ENCODE measurements around the gene PNP.
A peak's percentile ranks its signal among the peaks of the same experiment; 100 is the strongest.
"Not testable (repeated sequence)": the region's sequence is repeated elsewhere in the genome, so short reads cannot be mapped to it uniquely, and the experiment has no call there.

PNP gene

DNA sequence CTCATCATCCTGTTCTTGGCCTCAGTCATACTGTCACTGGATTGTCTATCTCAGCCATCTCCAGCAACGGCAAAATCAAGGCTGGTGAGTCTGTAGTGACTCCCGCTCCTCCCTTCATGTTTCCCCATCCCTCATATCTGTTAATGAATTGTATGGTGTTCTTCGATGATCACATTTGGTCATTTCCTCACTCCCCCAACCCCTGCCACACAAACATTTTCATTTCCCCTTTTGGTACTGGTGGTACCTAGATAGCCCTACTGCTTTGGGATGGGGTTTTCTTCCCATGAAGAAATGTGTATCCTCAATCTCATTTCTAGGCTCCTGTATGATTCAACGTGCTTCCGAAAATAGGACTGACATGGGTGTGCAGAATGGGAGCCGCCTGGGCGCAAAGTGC is 30.5 kb upstream of the PNP start:
- H3K4me3 Mint-ChIP-seq = peak overlapping the region; percentile 31
- H3K36me3 Mint-ChIP-seq = peaks cover 6% of the 10 kb centered on the region
- ATAC-seq (ENCODE audit: low read depth) (peak; percentile 78), DNase-seq (ENCODE audit: low spot score in 2 of 2) (no peak)
- peaks cover 32% of the 10 kb centered on the region for H3K4me1 Mint-ChIP-seq
- no peaks in the 10 kb centered on the region for H3K27me3 Mint-ChIP-seq
- H3K27ac Mint-ChIP-seq = no peak overlapping the region
- no peaks in the 10 kb centered on the region for H3K9me3 Mint-ChIP-seq

GRCh38 chr14:20440465-20440864 is 28.7 kb upstream of the PNP start:
- H3K36me3 Mint-ChIP-seq = peaks cover 6% of the 10 kb centered on the region
- DNase-seq (ENCODE audit: low spot score in 2 of 2) = no peak
- peak overlapping the region; percentile 80 for H3K27ac Mint-ChIP-seq
- H3K4me3 Mint-ChIP-seq = peak overlapping the region; percentile 71
- no peaks in the 10 kb centered on the region for H3K9me3 Mint-ChIP-seq
- H3K4me1 Mint-ChIP-seq = peaks cover 32% of the 10 kb centered on the region
- H3K27me3 Mint-ChIP-seq = no peaks in the 10 kb centered on the region
- ATAC-seq (ENCODE audit: low read depth) = no peak

GRCh38 chr14:20440882-20441281 is 28.3 kb upstream of the PNP start:
- no peak for DNase-seq (ENCODE audit: low spot score in 2 of 2)
- ATAC-seq (ENCODE audit: low read depth) = peak; percentile 73
- H3K27me3 Mint-ChIP-seq = no peaks in the 10 kb centered on the region
- H3K4me3 Mint-ChIP-seq = peak overlapping the region; percentile 71
- no peaks in the 10 kb centered on the region for H3K9me3 Mint-ChIP-seq
- H3K36me3 Mint-ChIP-seq = peaks cover 6% of the 10 kb centered on the region
- peaks cover 32% of the 10 kb centered on the region for H3K4me1 Mint-ChIP-seq
- H3K27ac Mint-ChIP-seq = peak overlapping the region; percentile 80

DNA sequence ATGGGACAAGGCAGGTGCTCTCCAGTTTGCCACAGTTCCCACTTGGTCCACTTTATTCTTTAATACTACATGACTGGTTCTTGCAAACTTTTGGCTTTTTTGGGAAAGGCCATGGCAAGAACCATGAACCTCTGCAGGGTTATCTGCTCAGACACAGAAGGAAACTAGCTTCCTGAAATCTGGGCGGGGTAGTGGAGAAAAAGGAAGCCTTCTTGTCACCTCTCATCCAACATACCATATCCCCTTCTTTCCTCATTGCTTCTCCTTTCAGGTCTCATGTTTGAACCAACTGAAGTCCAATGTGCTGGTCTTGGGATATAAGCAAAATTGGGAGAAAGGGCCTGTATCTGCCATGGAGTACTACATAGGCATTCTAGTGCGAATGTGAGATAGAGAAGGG is 27.7 kb upstream of the PNP start:
- Mint-ChIP-seq H3K4me3 (no peak overlapping the region), H3K27ac (no peak overlapping the region), H3K36me3 (peaks cover 6% of the 10 kb centered on the region), H3K9me3 (no peaks in the 10 kb centered on the region), H3K4me1 (peaks cover 32% of the 10 kb centered on the region), H3K27me3 (no peaks in the 10 kb centered on the region)
- no peak for DNase-seq (ENCODE audit: low spot score in 2 of 2)
- ATAC-seq (ENCODE audit: low read depth) = no peak

DNA sequence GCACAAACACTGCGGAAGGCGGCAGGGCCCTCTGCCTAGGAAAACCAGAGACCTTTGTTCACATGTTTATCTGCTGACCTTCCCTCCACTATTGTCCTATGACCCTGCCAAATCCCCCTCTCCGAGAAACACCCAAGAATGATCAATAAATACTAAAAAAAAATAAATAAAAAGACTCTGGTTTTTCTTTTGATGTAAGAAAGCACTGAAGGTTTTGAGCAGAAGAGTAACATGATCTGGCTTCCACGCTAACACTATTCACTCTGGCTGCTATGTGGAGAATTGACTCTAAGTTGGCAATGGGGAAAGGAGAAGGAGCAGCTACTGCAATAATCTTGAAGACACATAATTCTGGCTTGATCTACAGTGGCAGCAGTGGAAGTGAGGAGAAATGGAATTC is 25.6 kb upstream of the PNP start:
- not testable (repeated sequence) for DNase-seq (ENCODE audit: low spot score in 2 of 2); ATAC-seq (ENCODE audit: low read depth); H3K27ac Mint-ChIP-seq; H3K4me3 Mint-ChIP-seq; H3K27me3 Mint-ChIP-seq; H3K9me3 Mint-ChIP-seq
- peaks cover 19% of the 10 kb centered on the region for H3K36me3 Mint-ChIP-seq
- H3K4me1 Mint-ChIP-seq = peaks cover 26% of the 10 kb centered on the region

- Mint-ChIP-seq H3K4me1 (peaks cover 6% of the 10 kb centered on the region), H3K9me3 (no peaks in the 10 kb centered on the region), H3K36me3 (peaks cover 31% of the 10 kb centered on the region), H3K27ac (no peak overlapping the region), H3K27me3 (no peaks in the 10 kb centered on the region), H3K4me3 (no peak overlapping the region)
- no peak for ATAC-seq (ENCODE audit: low read depth)
- DNase-seq (ENCODE audit: low spot score in 2 of 2) = no peak
These were observed 22.3 kb upstream of the PNP start for GRCh38 chr14:20446889-20447288.

DNA sequence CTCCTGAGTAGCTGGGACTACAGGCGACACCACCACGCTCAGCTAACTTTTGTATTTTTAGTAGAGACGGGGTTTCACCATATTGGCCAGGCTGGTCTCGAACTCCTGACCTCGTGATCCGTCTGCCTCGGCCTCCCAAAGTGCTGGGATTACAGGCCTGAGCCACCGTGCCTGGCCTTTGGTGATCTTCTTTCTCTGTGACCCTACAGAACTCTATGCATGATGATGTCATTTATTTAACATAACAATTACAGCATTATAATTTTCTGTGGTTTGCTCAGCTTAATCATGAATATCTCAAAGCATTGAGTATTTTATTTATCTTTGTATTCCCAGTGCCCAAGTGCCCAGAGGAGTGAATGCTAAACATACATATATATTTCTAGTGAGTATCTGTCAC is 16.4 kb upstream of the PNP start:
- H3K27ac Mint-ChIP-seq; H3K9me3 Mint-ChIP-seq; H3K27me3 Mint-ChIP-seq; DNase-seq (ENCODE audit: low spot score in 2 of 2); H3K4me1 Mint-ChIP-seq; ATAC-seq (ENCODE audit: low read depth); H3K4me3 Mint-ChIP-seq: not testable (repeated sequence)
- H3K36me3 Mint-ChIP-seq = peaks cover 29% of the 10 kb centered on the region

DNA sequence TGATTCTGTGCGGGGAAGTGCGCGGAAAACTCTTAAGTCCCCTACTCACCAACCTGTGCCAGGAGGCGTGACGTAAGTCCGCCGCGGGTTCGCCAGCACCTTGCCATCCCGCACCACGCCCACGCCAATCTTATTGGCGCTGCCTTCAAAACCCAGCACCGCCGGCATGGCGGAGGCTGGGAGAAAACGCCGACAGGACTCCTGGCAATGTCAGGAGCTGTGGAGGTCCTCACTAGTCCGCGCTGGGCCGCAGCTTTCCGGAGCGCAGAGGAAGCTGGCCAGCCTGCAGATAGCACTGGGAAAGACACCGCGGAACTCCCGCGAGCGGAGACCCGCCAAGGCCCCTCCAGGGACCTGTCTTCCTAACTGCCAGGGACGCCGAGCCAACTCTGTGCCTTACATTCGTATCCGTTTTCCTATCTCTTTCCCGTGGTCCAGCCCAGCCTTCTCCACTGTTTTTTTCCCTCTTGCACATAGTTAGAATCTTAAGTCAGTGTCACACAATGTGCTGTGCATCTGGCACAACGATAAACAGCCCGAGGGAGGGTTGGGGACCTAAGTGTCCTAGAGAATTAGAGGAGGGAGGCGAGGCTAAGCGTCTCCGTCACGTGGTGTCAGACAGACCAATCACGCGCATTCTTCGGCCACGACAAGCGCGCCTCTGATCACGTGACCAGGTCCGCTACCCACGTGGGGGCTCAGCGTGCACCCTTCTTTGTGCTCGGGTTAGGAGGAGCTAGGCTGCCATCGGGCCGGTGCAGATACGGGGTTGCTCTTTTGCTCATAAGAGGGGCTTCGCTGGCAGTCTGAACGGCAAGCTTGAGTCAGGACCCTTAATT is 14.5 kb upstream of the PNP start, which contains the start of the genes APEX1 and OSGEP:
TSS of gene APEX1 (plus strand) at position 711 of the 839 bp plus-strand sequence. CDS start 420 bp downstream, outside the sequence.
TSS of gene OSGEP (minus strand) at position 297 of the 839 bp plus-strand sequence. CDS start at position 168, 129 bp downstream.
- Mint-ChIP-seq H3K27ac (no peak within 1 kb of the TSS), H3K36me3 (peaks cover 20% of the 10 kb centered on the region), H3K4me3 (no peak within 1 kb of the TSS), H3K4me1 (peaks cover 5% of the 10 kb centered on the region), H3K9me3 (no peaks in the 10 kb centered on the region), H3K27me3 (no peaks in the 10 kb centered on the region)
- peak; percentile 84 for ATAC-seq (ENCODE audit: low read depth)
- DNase-seq (ENCODE audit: low spot score in 2 of 2) = peak; percentile 95

DNA sequence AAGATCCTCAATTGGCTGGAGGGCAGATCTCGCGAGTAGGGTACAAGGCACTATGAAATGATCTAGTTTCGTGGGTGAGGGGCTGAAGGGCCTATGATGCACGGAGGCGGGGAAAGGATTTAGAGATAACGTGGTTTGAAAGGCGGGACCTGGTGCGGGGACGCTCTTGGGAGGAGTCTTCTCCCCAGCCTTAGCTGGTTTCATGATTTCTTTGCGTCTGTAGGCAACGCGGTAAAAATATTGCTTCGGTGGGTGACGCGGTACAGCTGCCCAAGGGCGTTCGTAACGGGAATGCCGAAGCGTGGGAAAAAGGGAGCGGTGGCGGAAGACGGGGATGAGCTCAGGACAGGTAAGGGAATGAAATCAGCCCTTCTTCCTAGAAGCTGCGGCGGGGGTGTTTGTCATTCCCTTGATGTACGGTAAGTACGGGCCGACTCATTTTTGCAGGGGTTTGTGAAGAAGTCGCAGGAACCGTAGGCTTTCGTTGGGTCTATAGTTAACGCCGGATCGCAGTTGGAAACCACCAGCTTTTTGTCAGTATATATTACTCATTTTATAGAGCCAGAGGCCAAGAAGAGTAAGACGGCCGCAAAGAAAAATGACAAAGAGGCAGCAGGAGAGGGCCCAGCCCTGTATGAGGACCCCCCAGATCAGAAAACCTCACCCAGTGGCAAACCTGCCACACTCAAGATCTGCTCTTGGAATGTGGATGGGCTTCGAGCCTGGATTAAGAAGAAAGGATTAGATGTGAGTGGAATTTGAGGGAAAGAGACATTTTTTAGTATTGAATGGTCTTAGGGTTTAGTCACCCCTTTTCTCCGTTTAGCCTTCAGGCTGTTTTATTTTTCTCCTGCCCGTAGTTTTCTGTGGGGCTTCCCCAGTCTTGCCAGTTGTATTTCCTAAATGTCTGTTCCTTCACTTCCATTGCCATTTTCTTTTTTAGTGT is 13.6 kb upstream of the PNP start:
- ATAC-seq (ENCODE audit: low read depth) = peak; percentile 53
- H3K27ac Mint-ChIP-seq = no peak overlapping the region

GRCh38 chr14:20456971-20457370 is 12.2 kb upstream of the PNP start:
- H3K27me3 Mint-ChIP-seq = no peaks in the 10 kb centered on the region
- DNase-seq (ENCODE audit: low spot score in 2 of 2) = no peak
- no peaks in the 10 kb centered on the region for H3K9me3 Mint-ChIP-seq
- H3K36me3 Mint-ChIP-seq = peaks cover 17% of the 10 kb centered on the region
- H3K4me3 Mint-ChIP-seq = no peak overlapping the region
- peaks cover 14% of the 10 kb centered on the region for H3K4me1 Mint-ChIP-seq
- no peak for ATAC-seq (ENCODE audit: low read depth)
- H3K27ac Mint-ChIP-seq = no peak overlapping the region

More for the DNA sequence above, 13.6 kb upstream of the PNP start:
- Mint-ChIP-seq H3K36me3 (peaks cover 21% of the 10 kb centered on the region), H3K9me3 (no peaks in the 10 kb centered on the region), H3K4me1 (peaks cover 10% of the 10 kb centered on the region), H3K27me3 (no peaks in the 10 kb centered on the region), H3K4me3 (no peak overlapping the region)
- DNase-seq (ENCODE audit: low spot score in 2 of 2) = no peak

- H3K9me3 Mint-ChIP-seq = no peaks in the 10 kb centered on the region
- ATAC-seq (ENCODE audit: low read depth) = no peak
- H3K4me3 Mint-ChIP-seq = no peak overlapping the region
- peaks cover 14% of the 10 kb centered on the region for H3K4me1 Mint-ChIP-seq
- no peaks in the 10 kb centered on the region for H3K27me3 Mint-ChIP-seq
- H3K27ac Mint-ChIP-seq = no peak overlapping the region
- no peak for DNase-seq (ENCODE audit: low spot score in 2 of 2)
- H3K36me3 Mint-ChIP-seq = peaks cover 11% of the 10 kb centered on the region
These were observed 11.0 kb upstream of the PNP start for GRCh38 chr14:20458031-20458789.

- Mint-ChIP-seq H3K9me3 (no peaks in the 10 kb centered on the region), H3K4me3 (peak overlapping the region; percentile 91), H3K27ac (peak overlapping the region; percentile 98), H3K36me3 (peaks cover 11% of the 10 kb centered on the region), H3K27me3 (no peaks in the 10 kb centered on the region), H3K4me1 (peaks cover 19% of the 10 kb centered on the region)
- ATAC-seq (ENCODE audit: low read depth) (peak; percentile 58), DNase-seq (ENCODE audit: low spot score in 2 of 2) (peak; percentile 85 to 92)
These were observed 8.6 kb upstream of the PNP start for GRCh38 chr14:20460458-20461224.
